IPS-20b (cell line): ENCODE measurements around the gene IQSEC1.

Source experiments
- H3K27ac ChIP-seq: one replicate; pipeline ENCODE4 v1.5.1; 2013; ENCODE audit warnings: low read length
- H3K27me3 ChIP-seq: 2 replicates; pipeline ENCODE4 v1.6.1; 2013; ENCODE audit warnings: mild to moderate bottlenecking, low read length, inconsistent platforms; ENCODE audit not compliant: insufficient read depth
- H3K36me3 ChIP-seq: 2 replicates; pipeline ENCODE4 v1.6.1; 2013; ENCODE audit warnings: low read depth, mild to moderate bottlenecking, inconsistent platforms, low read length, moderate library complexity; ENCODE audit not compliant: insufficient read depth
- H3K4me1 ChIP-seq: 2 replicates; pipeline ENCODE4 v1.6.1; 2013; ENCODE audit warnings: mild to moderate bottlenecking, control low read depth, inconsistent platforms, low read length, moderate library complexity; ENCODE audit not compliant: insufficient read depth
- H3K4me3 ChIP-seq: 2 replicates; pipeline ENCODE4 v1.5.1; 2013; ENCODE audit warnings: mild to moderate bottlenecking, low read length, inconsistent platforms
- H3K9ac ChIP-seq: 2 replicates; pipeline ENCODE4 v1.6.1; 2013; ENCODE audit warnings: low read depth, mild to moderate bottlenecking, inconsistent platforms, low read length, moderate library complexity
- H3K9me3 ChIP-seq: 2 replicates; pipeline ENCODE4 v1.6.1; 2013; ENCODE audit warnings: mild to moderate bottlenecking, low read depth, low read length, inconsistent platforms; ENCODE audit not compliant: insufficient read depth

IQSEC1 gene

DNA sequence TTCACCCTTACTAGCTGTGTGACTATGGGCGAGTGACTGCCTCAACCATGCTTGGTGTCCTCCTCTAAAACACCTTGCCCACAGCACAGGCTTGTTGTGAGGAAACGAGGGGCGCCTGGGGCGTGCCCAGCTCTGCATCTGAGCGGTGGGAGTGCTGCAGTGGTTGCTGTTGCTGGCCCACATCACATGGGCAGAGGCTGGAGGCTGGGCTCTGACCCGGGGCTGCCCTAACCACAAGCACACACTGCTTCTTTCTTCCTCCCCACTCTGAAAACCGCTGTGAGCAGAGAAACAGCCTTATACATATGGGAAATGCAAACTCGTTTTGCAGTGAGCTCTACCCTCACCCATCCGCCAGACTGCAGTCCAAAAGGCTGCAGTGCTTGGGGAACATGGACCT is 157.1 kb downstream of the IQSEC1 start:
- peaks cover 30% of the 10 kb centered on the region for H3K36me3 ChIP-seq
- H3K27ac ChIP-seq, result no peak overlapping the region
- H3K27me3 ChIP-seq, result no peaks in the 10 kb centered on the region
- H3K4me1 ChIP-seq, result no peaks in the 10 kb centered on the region
- no peaks in the 10 kb centered on the region; the same call in 1 of the 2 replicates for H3K9me3 ChIP-seq
- H3K9ac ChIP-seq, result no peak overlapping the region
- H3K4me3 ChIP-seq, result no peak overlapping the region

DNA sequence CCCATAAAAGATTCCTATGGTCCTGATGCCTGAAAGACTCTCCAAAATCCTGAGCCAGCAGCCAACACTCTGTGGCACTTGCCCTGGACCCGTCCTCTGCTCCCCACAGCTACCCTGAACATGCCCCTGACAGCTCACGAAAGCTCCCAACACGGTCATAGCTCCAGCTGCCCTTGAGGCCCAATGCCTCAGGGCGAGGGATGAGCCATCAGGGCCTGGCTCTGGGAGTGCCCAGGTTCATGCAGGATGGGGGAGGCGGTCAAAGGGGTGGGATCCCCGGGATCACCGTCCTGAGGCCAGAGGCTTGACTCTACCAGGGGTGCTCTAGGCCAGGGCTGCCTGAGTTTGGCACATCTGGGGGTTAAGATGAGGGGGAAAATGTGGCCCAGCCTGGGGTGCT is 159.1 kb downstream of the IQSEC1 start:
- Histone ChIP-seq H3K27ac (no peak overlapping the region), H3K4me3 (no peak overlapping the region), H3K9me3 (no peaks in the 10 kb centered on the region; the same call in 1 of the 2 replicates), H3K36me3 (peaks cover 24% of the 10 kb centered on the region), H3K9ac (no peak overlapping the region), H3K27me3 (no peaks in the 10 kb centered on the region), H3K4me1 (no peaks in the 10 kb centered on the region)

DNA sequence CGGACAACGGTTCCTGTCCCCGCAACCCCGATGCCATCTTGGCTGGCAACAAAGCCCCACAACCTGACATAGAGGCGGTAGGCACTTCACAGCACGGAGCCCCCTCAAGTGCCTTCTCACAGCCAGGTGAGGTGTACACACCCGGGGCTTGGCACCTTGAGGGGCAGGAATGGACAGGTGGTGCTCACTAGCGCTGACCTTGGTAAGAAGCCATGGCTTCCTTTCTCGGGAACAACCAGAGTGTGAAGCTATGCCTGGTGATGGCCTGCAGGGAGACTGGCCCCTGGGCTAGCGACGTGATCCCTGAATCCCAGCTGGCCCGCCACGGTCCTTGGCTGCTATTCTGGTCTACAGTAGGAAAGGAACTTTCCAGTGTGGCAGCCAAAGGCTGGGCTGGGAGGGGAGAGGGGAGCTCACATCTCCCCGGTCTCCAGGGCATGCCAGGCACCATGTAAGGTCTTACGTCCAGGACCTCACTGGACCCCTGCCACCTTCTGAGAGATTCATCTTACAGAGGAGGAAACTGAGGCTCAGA is 161.3 kb downstream of the IQSEC1 start:
- Histone ChIP-seq H3K9me3 (no peaks in the 10 kb centered on the region; the same call in 1 of the 2 replicates), H3K36me3 (peaks cover 38% of the 10 kb centered on the region), H3K4me1 (no peaks in the 10 kb centered on the region), H3K27ac (no peak overlapping the region), H3K4me3 (no peak overlapping the region), H3K27me3 (no peaks in the 10 kb centered on the region), H3K9ac (no peak overlapping the region)

DNA sequence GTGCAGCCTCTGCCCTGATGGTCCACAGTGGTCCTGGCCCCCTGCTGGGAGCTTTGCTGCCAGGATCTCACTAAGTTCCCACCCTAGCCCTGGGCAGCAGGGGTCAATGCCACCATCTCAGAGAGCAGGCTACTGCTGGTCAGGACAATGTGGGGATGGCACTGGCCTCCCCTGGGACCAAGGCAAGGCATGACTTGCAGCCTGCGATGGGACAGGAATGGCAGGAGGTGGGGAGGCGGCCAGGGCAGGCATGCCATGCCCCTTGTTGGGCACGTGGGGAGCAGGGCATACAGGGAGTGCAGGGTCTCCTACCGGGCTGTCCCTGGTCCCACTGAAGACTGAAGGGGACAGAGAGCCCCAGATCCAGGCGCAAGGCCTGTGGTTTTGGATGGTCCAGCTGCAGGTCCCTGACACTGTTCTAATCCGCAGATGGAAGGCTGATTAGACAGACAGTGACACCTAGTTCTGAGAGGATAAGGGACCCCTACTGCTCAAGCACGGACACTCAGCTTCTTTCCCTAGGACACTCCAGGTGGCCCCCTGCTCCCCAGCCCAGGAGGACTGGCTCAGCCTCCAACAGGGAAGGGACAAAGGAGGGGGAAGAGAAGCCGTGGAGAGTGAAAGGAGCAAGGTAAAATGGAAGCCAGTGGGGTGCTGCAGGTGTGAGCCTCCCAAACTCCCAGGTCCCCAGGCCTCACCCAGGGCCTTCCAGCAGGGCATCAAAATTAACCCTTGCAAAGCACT is 162.7 kb downstream of the IQSEC1 start:
- H3K4me3 ChIP-seq, result no peak overlapping the region
- H3K27ac ChIP-seq, result no peak overlapping the region
- peaks cover 50% of the 10 kb centered on the region for H3K36me3 ChIP-seq
- H3K9me3 ChIP-seq, result no peaks in the 10 kb centered on the region; the same call in 1 of the 2 replicates
- no peaks in the 10 kb centered on the region for H3K4me1 ChIP-seq
- H3K27me3 ChIP-seq, result no peaks in the 10 kb centered on the region
- H3K9ac ChIP-seq, result no peak overlapping the region

DNA sequence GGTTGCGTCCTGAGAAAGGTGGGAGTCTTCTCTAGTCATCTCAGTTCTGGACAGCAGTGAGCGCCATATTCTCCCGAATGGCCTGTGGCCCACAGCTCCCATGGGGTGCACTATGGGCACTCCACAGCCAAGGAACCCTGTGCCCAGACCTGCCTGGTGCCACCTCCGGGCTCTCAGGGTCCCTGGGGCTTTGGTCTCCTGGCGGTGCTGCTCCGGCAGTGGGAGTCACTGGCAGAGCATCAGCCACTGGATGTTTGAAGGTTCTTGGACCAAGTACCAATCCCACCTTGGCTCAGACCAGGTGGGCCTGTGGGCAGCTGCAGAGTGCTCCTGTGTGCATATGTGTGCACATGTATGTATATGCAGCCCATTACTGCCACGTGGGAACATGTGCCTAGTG is 163.5 kb downstream of the IQSEC1 start:
- Histone ChIP-seq H3K27ac (no peak overlapping the region), H3K4me3 (no peak overlapping the region), H3K36me3 (peaks cover 50% of the 10 kb centered on the region), H3K27me3 (no peaks in the 10 kb centered on the region), H3K4me1 (no peaks in the 10 kb centered on the region), H3K9ac (no peak overlapping the region), H3K9me3 (no peaks in the 10 kb centered on the region; the same call in 1 of the 2 replicates)

DNA sequence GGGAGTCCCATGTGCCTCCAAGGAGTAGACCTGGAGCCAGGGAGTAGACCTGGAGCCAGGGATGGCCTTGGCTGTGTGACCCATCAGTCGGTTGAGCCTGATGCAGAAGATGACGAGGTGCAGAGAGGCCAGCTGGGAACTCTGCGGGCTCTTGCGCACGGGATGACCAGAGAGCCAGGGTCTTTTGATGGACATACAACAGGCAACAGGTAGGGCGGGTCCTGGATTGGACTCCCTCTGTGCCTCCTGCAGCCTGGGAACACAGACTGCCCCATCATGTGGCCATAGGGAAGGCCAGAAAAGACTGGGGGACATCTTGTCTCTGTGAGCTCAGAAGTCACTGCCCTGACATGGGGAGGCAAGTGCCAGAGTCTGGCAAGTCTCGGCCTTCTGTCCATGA is 164.4 kb downstream of the IQSEC1 start:
- H3K4me1 ChIP-seq, result no peaks in the 10 kb centered on the region
- H3K36me3 ChIP-seq, result peaks cover 50% of the 10 kb centered on the region
- no peak overlapping the region for H3K27ac ChIP-seq
- no peaks in the 10 kb centered on the region for H3K27me3 ChIP-seq
- H3K4me3 ChIP-seq, result no peak overlapping the region
- no peak overlapping the region for H3K9ac ChIP-seq
- H3K9me3 ChIP-seq, result no peaks in the 10 kb centered on the region; the same call in 1 of the 2 replicates

DNA sequence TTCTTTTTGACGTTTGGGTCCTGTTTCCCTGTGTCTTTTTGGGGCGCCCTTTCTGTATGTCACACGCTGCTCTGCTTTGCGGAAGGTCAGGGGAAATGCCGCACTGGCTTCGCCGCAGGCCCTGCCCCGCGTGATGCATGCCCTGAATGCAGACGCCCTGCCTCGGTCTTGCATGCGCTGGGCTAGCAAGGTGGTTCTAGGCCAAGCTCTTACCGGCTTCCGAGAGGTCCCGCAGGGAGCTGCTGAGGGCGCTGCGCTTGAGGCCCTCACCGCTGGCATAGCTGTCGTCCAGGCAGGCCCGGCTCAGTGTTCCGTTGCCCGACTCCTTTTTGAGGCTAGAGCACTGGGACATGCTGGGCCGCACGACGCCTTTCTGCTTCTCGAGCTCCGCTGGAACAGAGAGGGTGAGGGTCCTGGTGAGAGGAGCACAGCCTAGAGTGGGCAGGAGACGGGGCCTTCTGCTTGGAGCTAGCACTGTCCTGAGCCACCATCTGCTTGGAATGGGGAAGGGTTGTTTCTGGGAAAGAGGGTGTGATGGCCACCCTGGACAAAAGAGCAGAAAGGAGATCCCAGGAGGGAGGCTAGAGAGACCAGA is 165.0 kb downstream of the IQSEC1 start:
- Histone ChIP-seq H3K27ac (no peak overlapping the region), H3K27me3 (no peaks in the 10 kb centered on the region), H3K36me3 (peaks cover 48% of the 10 kb centered on the region)

DNA sequence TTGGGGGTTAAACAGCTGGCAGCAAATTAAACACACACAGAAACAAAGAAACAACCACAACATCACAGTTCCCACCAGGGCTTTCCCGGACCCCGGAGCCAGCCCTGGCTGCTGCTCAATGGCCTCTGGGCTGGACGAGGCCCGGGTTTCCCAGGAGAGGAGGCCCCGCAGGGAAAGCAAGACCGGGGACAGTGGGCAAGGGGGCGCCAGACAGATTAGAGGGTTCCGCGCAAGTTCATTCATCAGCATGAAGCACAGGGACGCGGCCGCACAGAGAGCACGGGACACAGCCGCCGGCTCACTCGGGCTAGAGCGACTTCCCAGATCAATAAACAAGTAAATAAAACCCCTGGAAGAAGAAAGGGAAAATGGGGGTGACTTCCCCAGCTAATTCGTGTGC is 165.5 kb downstream of the IQSEC1 start:
- Histone ChIP-seq H3K36me3 (peaks cover 43% of the 10 kb centered on the region), H3K27ac (no peak overlapping the region), H3K27me3 (no peaks in the 10 kb centered on the region), H3K9me3 (no peaks in the 10 kb centered on the region), H3K9ac (no peak overlapping the region), H3K4me1 (no peaks in the 10 kb centered on the region), H3K4me3 (no peak overlapping the region)

More for the DNA sequence above, 165.0 kb downstream of the IQSEC1 start:
- H3K4me3 ChIP-seq, result no peak overlapping the region
- H3K9ac ChIP-seq, result no peak overlapping the region
- no peaks in the 10 kb centered on the region; the same call in 1 of the 2 replicates for H3K9me3 ChIP-seq
- H3K4me1 ChIP-seq, result no peaks in the 10 kb centered on the region

DNA sequence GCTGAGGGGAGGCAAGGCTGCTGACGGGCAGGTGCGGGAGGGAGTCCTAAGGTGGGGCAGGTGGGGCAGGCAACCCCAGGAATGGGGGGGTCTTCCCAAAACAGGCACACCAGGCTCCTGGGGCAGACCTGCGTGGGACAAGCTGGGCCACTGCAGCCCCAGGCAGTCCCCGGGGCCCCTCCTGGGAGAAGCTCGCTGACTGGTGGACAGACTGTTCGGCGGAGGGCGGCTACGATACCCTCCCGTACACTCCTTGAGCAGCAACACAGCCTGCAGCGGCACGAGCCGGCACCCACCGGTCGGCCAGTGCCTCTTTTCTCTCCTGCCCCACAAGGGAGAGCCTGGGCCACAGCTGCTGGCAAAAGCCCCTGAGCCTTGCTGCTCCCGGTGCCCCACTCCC is 165.9 kb downstream of the IQSEC1 start:
- Histone ChIP-seq H3K4me1 (no peaks in the 10 kb centered on the region), H3K4me3 (no peak overlapping the region), H3K9ac (no peak overlapping the region), H3K36me3 (peaks cover 41% of the 10 kb centered on the region), H3K9me3 (no peaks in the 10 kb centered on the region), H3K27me3 (no peaks in the 10 kb centered on the region), H3K27ac (no peak overlapping the region)

DNA sequence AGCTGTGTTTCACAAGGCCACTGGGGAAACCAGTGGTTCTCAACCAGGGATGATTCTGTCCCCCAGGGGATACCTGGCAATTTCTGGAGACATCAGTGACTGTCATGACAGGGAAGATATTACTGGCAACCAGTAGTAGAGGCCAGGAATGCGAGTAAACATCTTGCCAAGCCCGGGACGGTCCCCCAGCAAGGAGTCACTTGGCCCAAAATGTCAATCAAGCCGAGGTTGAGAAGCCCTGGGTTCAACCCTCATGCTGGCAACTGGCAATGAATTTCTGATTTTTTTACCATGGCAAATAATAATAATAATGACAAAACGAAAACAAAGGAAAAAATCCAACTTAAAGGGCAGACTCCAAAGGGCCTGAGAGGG is 166.3 kb downstream of the IQSEC1 start:
- Histone ChIP-seq H3K27ac (no peak overlapping the region), H3K4me3 (no peak overlapping the region), H3K9ac (no peak overlapping the region), H3K36me3 (peaks cover 41% of the 10 kb centered on the region), H3K27me3 (no peaks in the 10 kb centered on the region), H3K9me3 (no peaks in the 10 kb centered on the region), H3K4me1 (no peaks in the 10 kb centered on the region)

DNA sequence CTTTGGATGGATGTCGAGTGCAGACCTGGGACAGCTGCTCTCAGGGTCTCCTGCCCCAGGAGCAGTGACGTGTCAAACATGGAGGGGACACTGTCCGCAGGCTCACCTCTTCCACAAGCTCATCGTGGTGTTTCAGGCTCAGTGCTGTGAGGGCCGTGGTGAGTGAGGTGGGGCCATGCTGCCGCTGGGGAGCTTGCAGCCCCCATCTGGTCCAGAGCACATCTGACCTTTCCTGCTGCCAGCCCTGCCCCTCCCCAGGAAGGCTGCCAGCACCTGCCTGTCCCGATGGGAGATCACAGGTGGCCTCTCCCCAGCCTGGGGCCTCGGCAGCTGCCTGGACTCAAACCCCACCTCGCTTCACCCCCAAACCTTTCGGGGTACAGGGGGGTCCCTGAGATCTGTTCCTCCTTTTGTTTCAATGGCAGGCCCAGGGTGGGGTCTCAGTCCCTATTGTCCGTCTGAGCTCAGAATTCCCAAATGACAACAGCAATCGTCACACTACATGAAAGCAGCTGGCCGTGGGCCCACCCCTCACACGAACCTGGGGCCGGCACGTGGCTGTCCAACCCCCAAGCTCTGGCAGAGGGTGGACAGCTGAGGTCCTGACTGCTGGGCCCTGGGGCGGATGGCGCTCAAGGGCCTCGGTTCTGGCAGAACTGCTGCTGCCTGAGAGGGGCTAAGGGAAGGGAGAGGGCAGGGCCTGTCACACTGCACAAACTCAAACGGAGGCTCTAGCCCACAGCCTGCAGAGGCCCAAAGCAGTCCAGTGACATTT is 166.9 kb downstream of the IQSEC1 start:
- H3K9ac ChIP-seq, result no peak overlapping the region
- H3K4me1 ChIP-seq, result no peaks in the 10 kb centered on the region
- no peaks in the 10 kb centered on the region for H3K9me3 ChIP-seq
- H3K27me3 ChIP-seq, result no peaks in the 10 kb centered on the region
- H3K36me3 ChIP-seq, result peaks cover 41% of the 10 kb centered on the region
- no peak overlapping the region for H3K27ac ChIP-seq
- H3K4me3 ChIP-seq, result no peak overlapping the region
